ENCODE data around the gene SMG6. TPM values are rescaled to one million over a fixed set of nuclear protein-coding genes. Genes with fewer than 3 reads are reported as not detected.
A peak's percentile ranks its signal among the peaks of the same experiment; 100 is the strongest.

Gene SMG6
- total RNA-seq, 1 donor from 2014 or later, result 28.8 TPM

GRCh38 chr17:2157081-2157480 is 146.5 kb downstream of the SMG6 start:
- Histone ChIP-seq H3K27ac (no peak overlapping the region), H3K4me1 (peaks cover 27% of the 10 kb centered on the region), H3K9me3 (no peaks in the 10 kb centered on the region), H3K27me3 (no peaks in the 10 kb centered on the region), H3K36me3 (peaks cover 8% of the 10 kb centered on the region), H3K4me3 (no peak overlapping the region)
- intact Hi-C loops (cut with DNase I), result no loop called here
- peak; percentile 74 for ATAC-seq
- no peak for DNase-seq
- TF ChIP-seq, protein P1, sequence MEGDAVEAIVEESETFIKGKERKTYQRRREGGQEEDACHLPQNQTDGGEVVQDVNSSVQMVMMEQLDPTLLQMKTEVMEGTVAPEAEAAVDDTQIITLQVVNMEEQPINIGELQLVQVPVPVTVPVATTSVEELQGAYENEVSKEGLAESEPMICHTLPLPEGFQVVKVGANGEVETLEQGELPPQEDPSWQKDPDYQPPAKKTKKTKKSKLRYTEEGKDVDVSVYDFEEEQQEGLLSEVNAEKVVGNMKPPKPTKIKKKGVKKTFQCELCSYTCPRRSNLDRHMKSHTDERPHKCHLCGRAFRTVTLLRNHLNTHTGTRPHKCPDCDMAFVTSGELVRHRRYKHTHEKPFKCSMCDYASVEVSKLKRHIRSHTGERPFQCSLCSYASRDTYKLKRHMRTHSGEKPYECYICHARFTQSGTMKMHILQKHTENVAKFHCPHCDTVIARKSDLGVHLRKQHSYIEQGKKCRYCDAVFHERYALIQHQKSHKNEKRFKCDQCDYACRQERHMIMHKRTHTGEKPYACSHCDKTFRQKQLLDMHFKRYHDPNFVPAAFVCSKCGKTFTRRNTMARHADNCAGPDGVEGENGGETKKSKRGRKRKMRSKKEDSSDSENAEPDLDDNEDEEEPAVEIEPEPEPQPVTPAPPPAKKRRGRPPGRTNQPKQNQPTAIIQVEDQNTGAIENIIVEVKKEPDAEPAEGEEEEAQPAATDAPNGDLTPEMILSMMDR (IDR thresholded peaks at IDR 0.05), result no peak

DNA sequence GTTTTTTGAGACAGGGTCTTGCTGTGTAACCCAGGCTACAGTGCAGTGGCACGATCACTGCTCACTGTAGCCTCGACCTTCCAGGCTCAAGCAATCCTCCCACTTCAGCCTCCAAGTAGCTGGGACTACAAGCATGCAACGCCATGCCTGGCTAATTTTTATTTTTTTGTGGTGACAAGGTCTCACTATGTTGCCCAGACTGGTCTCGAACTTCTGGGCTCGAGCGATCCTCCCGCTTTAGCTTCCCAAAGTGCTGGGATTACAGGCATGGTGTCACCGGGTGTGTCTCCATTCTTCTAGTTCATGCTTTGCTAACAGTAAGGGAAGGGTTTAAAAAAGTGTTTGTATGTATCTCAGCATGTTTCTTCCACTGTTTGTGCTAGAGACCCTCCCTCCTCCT is 146.9 kb downstream of the SMG6 start:
- Histone ChIP-seq H3K27me3 (no peaks in the 10 kb centered on the region), H3K9me3 (no peaks in the 10 kb centered on the region), H3K4me1 (peaks cover 27% of the 10 kb centered on the region), H3K27ac (no peak overlapping the region), H3K4me3 (no peak overlapping the region), H3K36me3 (peaks cover 6% of the 10 kb centered on the region)
- DNase-seq (no peak), ATAC-seq (no peak)
- TF ChIP-seq, protein P1 (IDR thresholded peaks at IDR 0.05), result no peak
- intact Hi-C loops (cut with DNase I), result no loop called here

- Histone ChIP-seq H3K4me1 (peaks cover 27% of the 10 kb centered on the region), H3K9me3 (no peaks in the 10 kb centered on the region), H3K27ac (no peak overlapping the region), H3K36me3 (peaks cover 6% of the 10 kb centered on the region), H3K27me3 (no peaks in the 10 kb centered on the region), H3K4me3 (no peak overlapping the region)
- ATAC-seq (no peak), DNase-seq (no peak)
- intact Hi-C loops (cut with DNase I), result no loop called here
- TF ChIP-seq, protein P1 (IDR thresholded peaks at IDR 0.05), result no peak
Measured at GRCh38 chr17:2155573-2155972, 148.0 kb downstream of the SMG6 start.

DNA sequence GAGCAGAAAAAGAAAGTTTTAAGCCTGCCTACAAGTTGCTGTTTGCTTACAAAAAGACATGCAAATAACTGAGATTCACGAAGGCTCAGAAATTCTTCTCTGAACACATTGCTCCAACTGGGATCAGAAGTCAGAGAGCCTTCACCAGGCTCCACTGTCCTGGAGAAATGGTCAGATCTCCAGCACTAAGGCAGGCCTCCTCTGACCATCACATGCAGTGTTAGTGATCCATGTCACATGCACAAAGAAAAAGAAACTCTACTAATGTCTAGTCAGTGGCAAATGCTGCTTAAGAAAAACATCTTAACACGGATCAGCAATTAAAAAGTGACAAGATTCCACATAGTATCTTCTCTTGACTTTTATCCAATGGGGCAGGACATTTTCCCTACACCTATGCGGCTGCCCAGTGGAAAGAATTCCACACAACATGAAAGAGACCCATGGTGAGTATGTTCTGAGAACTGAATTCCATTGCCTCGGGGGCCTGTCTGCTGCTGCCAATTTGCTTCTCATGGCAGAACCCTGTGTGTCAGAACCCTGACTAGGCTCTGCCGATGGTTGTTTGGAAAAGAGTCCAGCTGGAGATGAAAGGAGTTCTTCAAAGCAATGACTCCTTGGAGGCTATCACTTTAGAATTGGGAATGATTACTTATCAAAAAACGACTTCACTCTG is 152.1 kb downstream of the SMG6 start:
- Histone ChIP-seq H3K4me3 (no peak overlapping the region), H3K36me3 (peaks cover 13% of the 10 kb centered on the region), H3K27ac (peak overlapping the region; percentile 11), H3K27me3 (no peaks in the 10 kb centered on the region), H3K9me3 (no peaks in the 10 kb centered on the region), H3K4me1 (peaks cover under 1% of the 10 kb centered on the region)
- intact Hi-C loops (cut with DNase I), result no loop called here
- DNase-seq (no peak), ATAC-seq (no peak)
- TF ChIP-seq, protein P1 (IDR thresholded peaks at IDR 0.05), result no peak

- TF ChIP-seq, protein P1 (IDR thresholded peaks at IDR 0.05), result no peak
- Histone ChIP-seq H3K4me1 (peaks cover 5% of the 10 kb centered on the region), H3K27ac (peak overlapping the region; percentile 9), H3K36me3 (peaks cover 13% of the 10 kb centered on the region), H3K4me3 (no peak overlapping the region), H3K27me3 (no peaks in the 10 kb centered on the region), H3K9me3 (no peaks in the 10 kb centered on the region)
- no peak for DNase-seq
- no peak for ATAC-seq
- intact Hi-C loops (cut with DNase I), result no loop called here
Measured at GRCh38 chr17:2150806-2151205, 152.8 kb downstream of the SMG6 start.

GRCh38 chr17:2149934-2150333 is 153.7 kb downstream of the SMG6 start:
- H3K4me3 ChIP-seq, result no peak overlapping the region
- peaks cover 5% of the 10 kb centered on the region for H3K4me1 ChIP-seq
- no peaks in the 10 kb centered on the region for H3K9me3 ChIP-seq
- intact Hi-C loops (cut with DNase I), result no loop called here
- ATAC-seq (no peak), DNase-seq (no peak)
- TF ChIP-seq, protein P1 (IDR thresholded peaks at IDR 0.05), result no peak
- H3K36me3 ChIP-seq, result peaks cover 13% of the 10 kb centered on the region
- H3K27ac ChIP-seq, result no peak overlapping the region
- H3K27me3 ChIP-seq, result no peaks in the 10 kb centered on the region
